CD4-positive, alpha-beta T cell treated with Interleukin-15 for 4 hours (primary cell): ENCODE results near the gene NYAP1.
"Not testable (repeated sequence)": the region's sequence is repeated elsewhere in the genome, so short reads cannot be mapped to it uniquely, and the experiment has no call there.

Experiments used
- DNase-seq: peaks from one replicate; pipeline ENCODE4 v3.0.0-alpha.2; 2020; ENCODE audit warnings: low spot score

Gene NYAP1

GRCh38 chr7:100483722-100484672 is at the start of gene NYAP1:
NYAP1 (plus strand) TSS chr7:100483927; CDS start chr7:100485312, 1,385 bp downstream.
- DNase-seq = peak; percentile 45

GRCh38 chr7:100434297-100435144 is 49.2 kb upstream of the NYAP1 start:
- DNase-seq = no peak

GRCh38 chr7:100435401-100436304 is 48.1 kb upstream of the NYAP1 start:
- peak; percentile 41 for DNase-seq

- DNase-seq = no peak
These were observed 46.3 kb upstream of the NYAP1 start for GRCh38 chr7:100437150-100438100.

GRCh38 chr7:100438172-100438571 is 45.6 kb upstream of the NYAP1 start:
- DNase-seq = no peak

- DNase-seq = not testable (repeated sequence)
These were observed 45.0 kb upstream of the NYAP1 start for GRCh38 chr7:100438731-100439130.

- DNase-seq = not testable (repeated sequence)
These were observed 44.5 kb upstream of the NYAP1 start for GRCh38 chr7:100439244-100439643.

GRCh38 chr7:100441641-100442535 is 41.8 kb upstream of the NYAP1 start:
- no peak for DNase-seq

- no peak for DNase-seq
These were observed 40.5 kb upstream of the NYAP1 start for GRCh38 chr7:100443096-100443840.

GRCh38 chr7:100444311-100445278 is 39.1 kb upstream of the NYAP1 start:
- DNase-seq = no peak

- no peak for DNase-seq
These were observed 37.7 kb upstream of the NYAP1 start for GRCh38 chr7:100446040-100446439.

GRCh38 chr7:100447363-100447762 is 36.4 kb upstream of the NYAP1 start:
- not testable (repeated sequence) for DNase-seq

- DNase-seq = no peak
These were observed 34.4 kb upstream of the NYAP1 start for GRCh38 chr7:100449190-100449795.

GRCh38 chr7:100452513-100452912 is 31.2 kb upstream of the NYAP1 start:
- no peak for DNase-seq

GRCh38 chr7:100453854-100454253 is 29.9 kb upstream of the NYAP1 start:
- not testable (repeated sequence) for DNase-seq

GRCh38 chr7:100455206-100455605 is 28.5 kb upstream of the NYAP1 start:
- DNase-seq = no peak

GRCh38 chr7:100456562-100456961 is 27.2 kb upstream of the NYAP1 start:
- no peak for DNase-seq
